Left renal cortex interstitium (tissue), 4 donors: ENCODE results near the gene PRCP. TPM values are rescaled to one million over a fixed set of nuclear protein-coding genes. Genes with fewer than 3 reads are reported as not detected.

Experiments
- DNase-seq, 4 donors: peaks; one replicate each; pipeline ENCODE4 v3.0.0-alpha.2; 2013; ENCODE audit warnings: low read depth in 4 of 4, low spot score in 2 of 4, missing footprints in 1 of 4
- polyA plus RNA-seq, 4 donors: library from polyadenylated mRNA; unstranded; fragments of 120-200 nt; gene quantifications; one replicate each; pipeline ENCODE4 v1.2.1, GENCODE V29; 2013; ENCODE audit not compliant: insufficient read length in 4 of 4

PRCP gene
- polyA plus RNA-seq, 4 donors, result 221 to 304 (median 266) TPM

DNA sequence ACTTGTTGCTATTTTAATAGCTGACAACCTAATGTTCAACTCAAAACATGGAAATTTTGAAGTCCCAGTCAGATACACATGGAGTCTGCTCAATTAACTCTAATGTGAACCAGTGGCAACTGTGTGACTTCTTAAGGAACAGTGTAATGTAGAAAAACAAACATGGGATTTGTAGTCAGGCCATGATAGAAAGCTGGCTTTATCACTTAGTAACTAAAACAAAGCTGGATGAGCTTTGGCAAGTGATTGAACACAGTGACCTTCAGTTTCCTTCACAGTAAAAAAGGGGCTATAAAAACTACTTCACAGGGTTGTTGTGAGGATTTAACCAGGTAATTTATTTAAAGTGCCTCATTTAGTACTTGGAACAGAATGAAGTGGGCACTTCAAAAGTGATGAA lies 62.6 kb downstream of the PRCP start:
- DNase-seq, result no peak

- DNase-seq, result no peak
Observed at GRCh38 chr11:82832983-82833382, 67.2 kb downstream of the PRCP start.

DNA sequence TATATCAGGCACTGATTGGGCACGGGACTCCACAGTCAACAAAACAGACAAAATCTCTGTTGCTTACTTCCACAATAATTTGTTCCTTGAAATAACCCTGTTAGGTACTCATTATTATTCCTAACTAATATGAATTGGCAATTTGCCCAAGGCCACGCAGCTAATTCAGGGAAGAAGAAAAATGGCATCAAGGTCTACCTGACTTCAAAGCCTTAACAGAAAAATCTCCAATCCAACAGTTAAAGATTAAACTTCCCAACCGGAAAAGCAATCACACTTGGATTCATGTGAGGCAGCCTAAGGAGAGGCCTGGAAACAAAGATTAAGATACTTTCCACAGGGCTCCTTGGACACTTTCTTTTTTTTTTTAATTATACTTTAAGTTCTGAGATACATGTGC lies 68.9 kb downstream of the PRCP start:
- peak in 3 of 4 donors; percentile 9 to 49 (median 23) for DNase-seq

DNA sequence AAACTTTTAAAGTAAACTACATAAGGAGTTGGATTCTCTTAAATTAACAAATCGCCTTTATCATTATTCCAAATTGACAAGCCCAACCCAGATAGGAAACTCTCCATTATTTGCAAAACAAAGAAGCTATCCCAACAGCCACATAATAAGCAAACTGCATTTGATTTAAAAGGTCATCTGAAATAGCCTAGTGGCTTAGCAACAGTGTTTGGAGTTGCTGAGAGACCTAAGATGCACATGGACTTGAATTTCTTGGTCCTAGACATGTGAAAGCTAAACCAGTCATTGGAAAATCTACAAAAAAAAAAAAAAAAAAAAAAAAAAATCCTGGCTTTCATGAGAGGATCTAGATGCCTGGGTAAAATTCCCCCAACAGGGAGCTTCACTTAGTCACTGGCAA lies 69.5 kb downstream of the PRCP start:
- DNase-seq, result no peak

- DNase-seq, result no peak
Observed at GRCh38 chr11:82829101-82829500, 71.1 kb downstream of the PRCP start.

GRCh38 chr11:82828472-82828871 lies 71.8 kb downstream of the PRCP start:
- no peak for DNase-seq

DNA sequence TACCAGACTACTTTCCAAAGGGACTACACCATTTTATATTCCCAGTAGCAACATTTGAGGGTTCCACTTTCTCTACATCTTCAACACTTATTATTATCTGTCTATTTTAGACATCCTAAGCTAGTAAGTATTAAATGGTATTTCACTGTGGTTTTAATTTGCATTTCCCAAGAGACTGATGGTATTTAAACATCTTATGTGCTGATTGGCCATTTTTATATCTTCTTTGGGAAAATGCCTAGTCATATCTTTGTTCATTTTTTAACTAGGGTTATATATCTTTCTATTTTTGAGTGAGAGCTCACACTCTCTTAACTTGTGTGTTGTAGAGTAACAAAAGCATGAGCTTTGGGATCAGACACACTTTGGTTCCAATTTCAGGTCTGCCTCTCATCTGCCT lies 73.7 kb downstream of the PRCP start:
- no peak for DNase-seq

DNA sequence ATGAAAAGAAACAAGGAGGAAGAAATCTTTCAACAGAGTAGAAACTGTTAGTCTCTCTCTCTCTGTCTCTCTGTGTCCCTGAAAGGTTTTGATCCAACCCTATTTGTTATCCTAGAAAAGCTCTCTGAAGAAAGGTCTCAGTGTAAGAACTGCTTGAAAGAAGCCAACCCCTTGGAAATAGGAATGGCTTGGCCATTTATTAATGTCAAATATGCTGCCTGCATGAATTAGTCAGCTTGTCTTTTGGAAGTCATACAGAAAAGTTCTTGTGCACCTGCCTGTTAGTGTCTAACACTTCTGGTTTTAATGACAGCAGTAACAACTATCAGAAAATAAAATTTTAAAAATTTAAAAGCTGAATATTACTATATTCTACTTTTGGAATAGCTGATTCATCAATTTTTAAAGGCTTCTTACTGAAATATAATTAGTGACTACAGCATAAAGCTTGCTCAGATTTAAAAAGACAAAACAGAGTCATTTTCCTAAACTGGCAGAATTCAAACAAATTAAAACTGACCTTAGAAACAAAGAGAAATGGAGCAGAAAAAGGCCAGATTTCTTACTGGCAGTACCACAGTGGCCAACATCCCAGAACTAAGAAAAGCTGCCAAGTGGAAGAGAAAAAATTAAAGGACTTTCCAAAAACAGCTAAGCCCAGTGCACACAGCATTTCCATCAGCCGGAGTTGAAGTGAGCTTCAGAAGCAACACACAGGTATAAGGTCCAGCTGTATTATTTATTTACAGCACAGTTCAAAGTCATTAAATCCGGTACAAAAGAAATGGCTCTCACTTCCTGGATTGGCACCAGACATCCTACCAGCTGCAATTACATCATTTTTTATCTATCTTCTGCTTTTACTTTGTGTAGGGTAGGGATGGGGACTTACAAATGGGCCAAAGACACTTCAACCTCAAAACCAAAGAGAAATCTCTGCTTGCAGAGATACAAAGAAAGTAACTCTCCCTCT lies 76.3 kb downstream of the PRCP start:
- DNase-seq, result no peak

- DNase-seq, result no peak
Observed at GRCh38 chr11:82818409-82819043, 81.7 kb downstream of the PRCP start.

DNA sequence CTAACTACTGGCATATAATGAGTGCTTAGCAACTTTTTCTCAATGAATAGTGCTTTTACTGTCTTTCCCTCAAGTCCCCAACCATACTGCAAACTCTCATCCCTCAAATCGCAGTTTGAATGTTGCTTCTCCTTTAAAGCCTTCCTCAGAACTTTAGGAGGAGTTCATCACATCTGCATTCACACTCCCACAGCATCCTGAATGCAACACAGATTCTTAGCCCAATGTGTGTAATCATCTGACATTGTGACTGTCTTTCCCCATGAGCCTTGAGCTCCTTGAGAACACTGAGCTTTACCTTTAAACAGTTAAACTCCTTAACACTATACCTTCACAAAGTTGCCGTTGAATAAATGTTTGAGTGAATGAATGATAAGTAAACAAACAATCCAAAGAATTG lies 84.8 kb downstream of the PRCP start:
- no peak for DNase-seq

- DNase-seq, result no peak
Observed at GRCh38 chr11:82814379-82814778, 85.9 kb downstream of the PRCP start.

DNA sequence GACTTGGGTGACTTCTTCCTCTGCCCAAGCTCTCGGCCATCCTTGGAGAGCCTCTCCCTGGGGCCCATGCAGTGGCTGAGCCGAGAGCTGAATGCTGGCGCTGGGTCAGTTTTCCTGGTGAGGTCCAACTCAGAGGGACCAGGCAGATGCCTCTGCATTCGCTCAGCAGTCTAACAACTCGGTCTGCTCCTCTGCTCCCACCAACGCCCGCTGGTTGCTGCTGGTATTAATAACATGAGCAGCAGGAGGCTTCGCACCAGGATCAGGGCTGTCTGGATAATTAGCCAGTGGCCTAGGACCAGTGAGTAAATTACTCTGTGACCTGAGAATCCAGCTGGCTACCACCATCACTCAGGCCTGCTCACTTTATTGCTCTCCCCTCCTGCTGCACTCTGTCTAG lies 88.9 kb downstream of the PRCP start:
- DNase-seq, result no peak

DNA sequence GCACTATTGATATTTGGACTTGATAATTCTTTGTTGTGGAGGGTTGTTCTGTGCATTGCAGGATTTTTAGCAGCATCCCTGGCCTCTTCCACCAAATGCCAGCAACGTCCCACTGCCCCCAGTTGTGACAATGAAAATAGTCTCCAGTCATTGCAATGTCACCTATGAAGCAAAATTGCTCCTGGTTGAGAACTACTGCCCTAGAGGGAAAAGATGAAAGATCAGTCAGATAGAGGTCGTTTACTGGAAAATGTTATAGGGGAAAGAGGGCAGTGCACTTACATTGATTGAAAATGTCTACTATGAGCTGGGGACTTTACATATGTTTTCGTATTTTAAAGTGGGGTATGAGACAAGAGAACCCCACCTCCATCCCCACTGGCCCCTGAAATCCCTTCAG lies 89.5 kb downstream of the PRCP start:
- DNase-seq, result no peak

- DNase-seq, result no peak
Observed at GRCh38 chr11:82810326-82810725, 89.9 kb downstream of the PRCP start.

DNA sequence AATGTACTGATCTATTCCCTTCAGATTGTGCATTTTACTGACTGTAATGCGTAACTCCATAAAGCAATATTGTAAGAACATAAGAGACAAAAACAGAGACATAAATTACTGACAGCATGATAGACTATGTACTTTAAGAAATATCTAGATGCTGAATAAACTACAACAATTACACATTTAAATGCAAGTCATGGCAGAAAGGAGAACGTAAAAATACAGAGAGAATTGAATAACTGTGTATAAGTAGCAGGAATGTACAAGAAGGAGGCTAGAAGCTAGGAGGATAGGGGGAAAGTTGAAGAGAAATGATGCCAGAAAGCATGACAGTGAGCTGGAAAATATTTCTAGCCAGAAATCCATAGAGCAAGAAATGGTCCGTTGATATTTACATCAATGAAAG lies 92.6 kb downstream of the PRCP start:
- DNase-seq, result no peak

- no peak for DNase-seq
Observed at GRCh38 chr11:82802710-82803109, 97.5 kb downstream of the PRCP start.

GRCh38 chr11:82796998-82797961 lies 103.0 kb downstream of the PRCP start:
- DNase-seq, result no peak

DNA sequence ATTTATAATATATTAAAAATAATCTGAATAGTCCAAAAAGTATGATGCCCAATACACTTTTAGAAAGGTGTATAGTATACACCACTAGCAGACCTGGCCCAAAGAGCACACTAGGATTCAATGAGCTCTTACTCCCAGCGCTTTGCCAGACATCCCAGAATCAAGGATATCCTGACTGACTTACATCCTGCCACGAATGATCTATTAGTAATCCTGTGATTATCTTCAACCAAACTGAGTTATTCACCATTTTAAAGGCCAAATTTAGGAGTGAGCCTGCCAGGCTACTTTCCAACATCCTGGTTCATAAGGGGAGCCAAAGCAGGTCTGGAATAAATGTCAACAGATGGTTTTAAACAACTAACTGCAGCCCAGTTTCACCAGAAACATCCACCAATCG lies 105.7 kb downstream of the PRCP start:
- no peak for DNase-seq

DNA sequence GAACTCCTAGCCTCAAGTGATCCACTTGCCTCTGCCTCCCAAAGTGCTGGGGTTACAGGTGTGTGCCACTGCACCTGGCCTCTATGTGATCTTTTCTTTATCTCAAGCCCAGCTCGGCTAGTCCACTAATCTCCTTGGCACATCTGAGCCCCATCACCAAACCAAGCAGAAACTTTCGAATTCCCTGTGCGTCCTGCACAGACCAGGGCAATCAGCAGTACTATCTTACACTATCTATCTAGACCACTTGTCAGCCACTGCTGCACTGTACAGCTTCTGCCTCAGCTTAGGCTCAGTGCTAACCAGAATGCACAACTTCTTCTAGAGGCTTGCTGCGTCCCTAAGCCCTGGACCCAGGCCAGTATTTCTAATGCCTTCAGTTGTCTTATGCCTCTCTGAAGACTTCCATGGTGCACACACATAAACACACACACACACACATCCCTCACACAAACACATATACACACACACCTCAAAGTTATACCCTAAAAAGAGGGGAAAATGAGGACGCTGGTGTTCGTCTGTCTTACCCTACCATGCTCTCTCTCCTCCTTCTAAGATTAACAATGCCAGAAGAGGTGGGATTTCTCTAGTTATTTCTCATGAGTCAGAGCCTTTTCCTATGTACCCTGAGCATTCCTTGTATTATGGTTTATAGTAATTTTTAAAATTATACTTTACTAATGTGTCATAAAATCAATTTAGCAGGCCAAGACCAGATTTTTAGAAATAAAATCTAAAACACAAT lies 107.2 kb downstream of the PRCP start:
- DNase-seq, result no peak

DNA sequence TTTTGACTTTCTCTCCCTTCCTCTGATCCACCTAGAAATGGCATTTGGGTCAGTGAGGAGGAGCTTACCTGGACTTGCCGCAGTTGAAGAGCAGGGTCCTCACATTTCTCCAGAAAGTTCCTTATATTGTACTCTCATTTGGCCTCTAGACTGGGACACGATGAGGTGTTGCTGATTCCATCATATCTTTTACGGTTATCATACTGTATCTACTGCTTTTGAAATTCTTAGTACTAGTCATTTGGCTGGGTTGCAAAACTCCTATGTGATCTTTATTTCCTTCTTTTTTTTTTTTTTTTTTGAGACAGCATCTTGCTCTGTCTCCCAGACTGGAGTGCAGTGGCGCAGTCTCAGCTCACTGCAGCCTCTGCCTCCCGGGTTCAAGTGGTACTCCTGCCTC lies 107.9 kb downstream of the PRCP start:
- DNase-seq, result no peak
